SJSA1 (cell line): ENCODE results near the gene MGLL. TPM values are rescaled to one million over a fixed set of nuclear protein-coding genes. Genes with fewer than 3 reads are reported as not detected.
"Not testable (repeated sequence)": the region's sequence is repeated elsewhere in the genome, so short reads cannot be mapped to it uniquely, and the experiment has no call there.

Experiments used
- DNase-seq, 2 experiments: peaks; one replicate each; pipeline ENCODE4 v3.0.0-alpha.2; 2015 to 2020; ENCODE audit warnings: low spot score in 2 of 2, low read depth in 1 of 2
- H3K27ac ChIP-seq: fragments of 250-450 bp; sonication (Bioruptor Pico); 2 replicates; pipeline ENCODE4 v1.5.1; 2020; ENCODE audit warnings: mild to moderate bottlenecking, moderate library complexity
- H3K27me3 ChIP-seq: fragments of 250-450 bp; sonication (Bioruptor Pico); replicated peaks from 2 replicates; pipeline ENCODE4 v1.5.1; 2020; ENCODE audit warnings: mild to moderate bottlenecking, moderate library complexity
- H3K36me3 ChIP-seq: fragments of 250-450 bp; sonication (Bioruptor Pico); 2 replicates; pipeline ENCODE4 v1.5.1; 2020; ENCODE audit warnings: mild to moderate bottlenecking
- H3K4me1 ChIP-seq: fragments of 250-450 bp; sonication (Bioruptor Pico); replicated peaks from 2 replicates; pipeline ENCODE4 v1.6.1; 2021; ENCODE audit warnings: mild to moderate bottlenecking
- H3K4me3 ChIP-seq: fragments of 250-450 bp; sonication (Bioruptor Pico); 2 replicates; pipeline ENCODE4 v1.5.1; 2020; ENCODE audit warnings: mild to moderate bottlenecking
- H3K9me3 ChIP-seq: fragments of 250-450 bp; sonication (Bioruptor Pico); replicated peaks from 2 replicates; pipeline ENCODE4 v1.5.1; 2020; ENCODE audit warnings: mild to moderate bottlenecking
- total RNA-seq: library from RNA; depleted of rRNA; stranded (reverse); fragments of >200 nt; shearing (Covaris generic); gene quantifications from 2 replicates; pipeline ENCODE4 v1.2.3, GENCODE V29; 2014

MGLL gene
- total RNA-seq, 1 experiment from 2014 or later, result 47.7 TPM

DNA sequence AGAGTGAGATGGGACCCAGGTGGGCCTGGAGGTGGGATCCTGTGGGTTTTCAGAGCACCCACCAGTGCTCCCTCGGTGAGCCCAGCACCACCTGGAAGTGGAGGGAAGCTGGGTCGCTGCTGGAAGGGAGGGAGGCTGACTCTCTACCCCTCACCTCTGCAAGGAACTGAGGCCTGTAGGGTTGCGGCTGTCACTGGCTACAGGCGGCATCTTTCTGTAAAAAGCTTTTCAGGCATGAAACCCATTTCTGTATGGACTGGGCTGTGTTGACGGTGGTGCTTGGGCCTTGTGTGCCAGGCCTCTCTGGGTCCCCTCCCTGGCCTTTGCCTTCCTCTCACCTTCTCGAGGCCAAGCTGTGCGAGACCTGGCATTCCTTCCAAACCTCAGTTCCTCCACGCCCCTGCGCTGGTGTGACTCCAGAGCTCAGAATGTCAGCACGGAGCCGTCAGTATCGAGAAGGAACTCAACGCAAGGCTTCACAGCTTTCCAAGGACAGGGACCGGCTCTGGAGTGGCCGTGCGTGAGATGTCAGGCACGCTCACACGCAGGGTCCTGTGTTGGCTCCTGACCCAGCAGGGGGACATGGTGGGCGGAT is 133.0 kb downstream of the MGLL start:
- H3K4me1 ChIP-seq, result peaks cover 57% of the 10 kb centered on the region
- no peak for DNase-seq
- no peaks in the 10 kb centered on the region for H3K27me3 ChIP-seq
- no peak overlapping the region for H3K4me3 ChIP-seq
- no peaks in the 10 kb centered on the region; the same call in 1 of the 2 replicates for H3K9me3 ChIP-seq
- H3K27ac ChIP-seq, result peak overlapping the region; percentile 86
- H3K36me3 ChIP-seq, result peaks cover 40% of the 10 kb centered on the region

DNA sequence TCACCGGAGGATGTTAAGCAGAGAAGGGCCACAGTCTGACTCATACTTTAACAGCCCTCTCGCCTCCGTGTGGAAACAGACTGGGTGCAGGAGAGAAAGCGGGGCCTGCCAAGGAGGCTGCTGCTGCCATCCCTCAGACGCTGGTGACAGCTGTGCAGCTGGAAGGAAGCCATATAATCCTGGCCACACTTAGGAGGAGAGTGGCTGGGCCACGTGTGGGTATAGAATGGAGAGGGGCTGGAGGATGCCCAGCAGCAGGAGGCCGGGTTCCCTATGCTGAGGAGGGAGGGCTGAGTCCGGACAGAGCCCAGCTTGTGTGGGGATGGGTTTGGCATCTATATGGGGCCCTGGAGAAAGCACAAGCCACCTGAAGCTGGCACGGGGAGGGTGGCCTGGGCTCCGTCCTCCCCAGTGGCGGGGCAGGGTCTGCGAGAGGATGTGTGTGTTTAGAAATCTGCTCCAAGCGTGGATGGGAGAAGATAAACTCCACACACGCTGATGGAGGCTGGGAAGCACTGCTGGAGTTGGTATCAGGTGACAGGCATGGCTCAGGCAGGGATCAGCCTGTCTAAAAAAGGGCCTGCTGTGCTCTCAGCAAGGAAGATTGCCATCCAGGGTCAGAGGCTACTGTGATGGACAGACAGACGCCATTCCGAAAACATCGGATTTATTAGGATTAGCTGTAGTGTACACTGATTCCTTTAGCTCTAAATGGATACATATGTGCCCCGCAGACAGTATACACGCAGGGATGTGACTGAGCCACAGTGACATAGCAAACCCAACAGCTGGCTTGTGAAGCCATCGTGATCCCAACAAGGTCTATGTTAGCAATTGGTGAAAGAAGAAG is 133.7 kb downstream of the MGLL start:
- no peak for DNase-seq

DNA sequence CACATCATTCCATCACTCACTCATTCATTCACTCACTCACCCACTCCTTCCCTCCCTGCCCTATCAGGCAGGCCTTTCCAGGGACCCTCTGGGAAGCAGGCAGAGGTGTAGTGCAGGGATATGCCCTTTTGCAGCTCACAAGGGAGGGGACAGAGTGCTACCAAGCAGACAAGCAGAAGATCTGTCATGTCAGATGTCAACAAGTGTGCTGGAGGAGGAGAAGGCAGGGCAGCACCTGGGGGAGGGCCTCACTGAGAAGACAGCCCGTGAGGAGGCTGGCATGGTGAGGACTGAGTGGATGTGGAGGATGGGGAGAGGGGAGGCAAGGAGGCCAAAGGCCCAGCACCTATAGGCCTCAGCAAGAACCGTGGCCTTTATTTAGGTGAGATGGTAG is 134.3 kb downstream of the MGLL start:
- no peak overlapping the region for H3K4me3 ChIP-seq
- peaks cover 65% of the 10 kb centered on the region for H3K4me1 ChIP-seq
- no peaks in the 10 kb centered on the region; the same call in 1 of the 2 replicates for H3K9me3 ChIP-seq
- no peaks in the 10 kb centered on the region for H3K27me3 ChIP-seq
- no peak for DNase-seq
- no peak overlapping the region for H3K27ac ChIP-seq
- H3K36me3 ChIP-seq, result peaks cover 31% of the 10 kb centered on the region

More for the DNA sequence above, 133.7 kb downstream of the MGLL start:
- no peak overlapping the region for H3K4me3 ChIP-seq
- peaks cover 61% of the 10 kb centered on the region for H3K4me1 ChIP-seq
- no peaks in the 10 kb centered on the region; the same call in 1 of the 2 replicates for H3K9me3 ChIP-seq
- H3K27me3 ChIP-seq, result no peaks in the 10 kb centered on the region
- H3K27ac ChIP-seq, result peak overlapping the region; percentile 86; the same call in 1 of the 2 replicates
- peaks cover 37% of the 10 kb centered on the region for H3K36me3 ChIP-seq

DNA sequence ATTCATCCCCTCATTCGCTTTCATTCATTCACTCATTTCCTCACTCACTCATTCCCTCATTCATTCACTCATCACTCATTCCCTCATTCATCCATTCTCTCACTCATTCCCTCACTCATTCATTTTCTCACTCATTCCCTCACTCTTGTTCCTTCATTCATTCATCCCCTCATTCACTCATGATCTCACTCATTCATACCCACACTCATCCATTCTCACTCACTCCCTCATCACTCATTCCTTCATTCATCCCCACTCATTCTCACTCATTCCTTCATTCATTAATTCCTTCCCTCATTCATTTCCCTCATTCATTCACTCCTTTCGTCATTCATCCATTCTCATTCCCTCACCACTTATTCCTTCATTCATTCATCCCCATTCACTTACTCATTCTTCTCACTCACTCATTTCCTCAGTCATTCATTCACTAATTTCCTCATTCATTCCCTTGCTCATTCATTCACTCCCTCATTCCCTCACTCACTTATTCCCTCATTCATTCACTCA is 135.0 kb downstream of the MGLL start:
- no peaks in the 10 kb centered on the region for H3K27me3 ChIP-seq
- peaks cover 65% of the 10 kb centered on the region for H3K4me1 ChIP-seq
- H3K36me3 ChIP-seq, result peaks cover 24% of the 10 kb centered on the region
- H3K9me3 ChIP-seq, result no peaks in the 10 kb centered on the region; the same call in 1 of the 2 replicates
- H3K4me3 ChIP-seq, result no peak overlapping the region
- no peak for DNase-seq
- H3K27ac ChIP-seq, result no peak overlapping the region

DNA sequence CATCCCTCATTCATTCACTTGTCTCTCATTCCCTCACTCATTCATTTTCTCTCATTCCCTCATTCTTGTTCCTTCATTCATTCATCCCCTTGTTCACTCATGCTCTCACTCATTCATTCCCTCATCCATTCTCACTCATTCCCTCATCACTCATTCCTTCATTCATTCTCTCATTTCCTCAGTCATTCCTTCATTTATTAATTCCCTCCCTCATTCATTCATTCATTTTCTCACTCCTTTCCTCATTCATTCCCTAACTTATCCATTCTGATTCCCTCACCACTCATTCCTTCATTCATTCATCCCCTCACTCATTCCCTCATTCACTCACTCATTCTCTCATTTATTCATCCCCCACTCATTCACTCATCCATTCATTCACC is 135.8 kb downstream of the MGLL start:
- DNase-seq, result no peak
- Histone ChIP-seq H3K27ac (no peak overlapping the region), H3K36me3 (peaks cover 19% of the 10 kb centered on the region), H3K27me3 (no peaks in the 10 kb centered on the region), H3K4me1 (peaks cover 63% of the 10 kb centered on the region), H3K4me3 (no peak overlapping the region), H3K9me3 (no peaks in the 10 kb centered on the region; the same call in 1 of the 2 replicates)

DNA sequence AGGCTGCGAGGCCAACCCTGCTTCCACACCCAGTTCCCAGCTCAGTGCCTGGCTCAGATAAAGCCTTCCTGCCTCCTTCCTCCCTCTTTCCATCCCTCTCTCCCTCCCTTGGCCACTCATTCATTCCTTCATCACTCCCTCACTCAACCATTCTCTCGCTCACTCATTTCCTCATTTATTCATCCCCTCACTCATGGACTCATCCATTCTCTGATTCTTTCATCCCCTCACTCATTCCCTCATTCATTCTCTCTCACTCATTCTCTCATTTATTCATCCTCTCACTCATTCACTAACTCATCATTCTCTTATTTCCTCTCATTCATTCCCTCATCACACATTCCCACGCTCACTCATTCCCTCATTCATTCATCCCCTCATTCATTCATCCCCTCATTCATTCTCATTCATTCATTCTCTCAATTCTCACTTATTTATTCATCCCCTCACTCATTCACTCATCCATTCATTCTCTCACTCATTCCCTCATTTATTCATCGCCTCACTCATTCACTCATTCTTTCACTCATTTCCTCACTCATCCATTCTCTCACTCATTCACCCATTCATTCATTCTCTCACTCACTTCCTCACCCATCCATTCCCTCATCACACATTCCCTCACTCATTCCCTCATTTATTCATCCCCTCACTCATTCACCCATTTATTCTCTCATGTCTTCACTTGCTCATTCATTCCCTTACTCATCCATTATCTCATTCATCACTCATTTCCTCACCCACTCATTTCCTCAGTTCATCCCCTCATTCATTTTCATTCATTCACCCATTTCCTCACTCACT is 136.4 kb downstream of the MGLL start:
- Histone ChIP-seq H3K36me3 (peaks cover 17% of the 10 kb centered on the region), H3K4me3 (no peak overlapping the region), H3K9me3 (no peaks in the 10 kb centered on the region; the same call in 1 of the 2 replicates), H3K4me1 (peaks cover 57% of the 10 kb centered on the region), H3K27me3 (no peaks in the 10 kb centered on the region), H3K27ac (no peak overlapping the region)
- no peak for DNase-seq

DNA sequence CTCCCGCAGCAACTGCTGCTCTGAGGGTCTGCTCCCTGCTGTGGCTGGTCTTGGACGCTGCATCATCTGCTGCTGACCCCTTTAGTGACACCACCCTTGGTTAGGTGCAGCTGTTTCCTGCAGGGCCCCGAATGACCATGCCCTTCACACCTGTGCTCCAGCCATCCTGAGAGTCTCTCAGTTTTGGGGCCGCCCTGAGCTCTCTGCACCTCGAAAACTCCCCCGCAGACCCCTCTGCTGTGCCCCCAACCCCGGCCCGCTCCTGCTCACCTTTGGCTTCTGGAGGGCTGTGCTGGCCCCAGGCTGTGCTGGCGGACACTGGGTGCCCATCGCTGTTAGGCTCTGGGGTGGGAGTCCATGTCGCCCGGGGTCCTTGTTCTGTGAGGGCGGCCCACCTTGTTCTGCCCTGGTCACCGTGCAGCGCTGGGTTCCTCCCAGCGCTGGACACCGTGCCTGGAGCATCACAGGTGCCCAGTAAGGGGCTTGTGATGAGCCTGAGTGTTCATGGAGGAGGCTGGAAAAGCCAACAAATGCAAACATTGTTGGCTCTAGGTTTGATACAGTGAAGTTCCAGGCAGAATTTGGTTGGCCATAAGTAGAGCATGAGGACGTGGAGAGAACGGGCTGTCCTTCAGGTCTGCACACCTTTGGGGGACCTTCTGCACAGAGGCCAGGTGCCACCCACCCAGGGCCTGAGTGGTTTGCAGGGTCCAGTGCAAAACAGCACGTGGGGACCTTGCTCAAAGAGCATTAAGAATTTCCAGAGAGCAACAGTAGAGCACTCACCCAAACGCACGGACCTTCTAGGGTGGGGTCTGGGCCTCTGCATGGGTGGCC is 137.2 kb downstream of the MGLL start:
- Histone ChIP-seq H3K4me3 (no peak overlapping the region), H3K27ac (no peak overlapping the region), H3K36me3 (peaks cover 11% of the 10 kb centered on the region; the same call in 1 of the 2 replicates), H3K4me1 (peaks cover 49% of the 10 kb centered on the region), H3K9me3 (no peaks in the 10 kb centered on the region; the same call in 1 of the 2 replicates), H3K27me3 (no peaks in the 10 kb centered on the region)
- DNase-seq, result peak in 1 of 2 experiments; percentile 32

DNA sequence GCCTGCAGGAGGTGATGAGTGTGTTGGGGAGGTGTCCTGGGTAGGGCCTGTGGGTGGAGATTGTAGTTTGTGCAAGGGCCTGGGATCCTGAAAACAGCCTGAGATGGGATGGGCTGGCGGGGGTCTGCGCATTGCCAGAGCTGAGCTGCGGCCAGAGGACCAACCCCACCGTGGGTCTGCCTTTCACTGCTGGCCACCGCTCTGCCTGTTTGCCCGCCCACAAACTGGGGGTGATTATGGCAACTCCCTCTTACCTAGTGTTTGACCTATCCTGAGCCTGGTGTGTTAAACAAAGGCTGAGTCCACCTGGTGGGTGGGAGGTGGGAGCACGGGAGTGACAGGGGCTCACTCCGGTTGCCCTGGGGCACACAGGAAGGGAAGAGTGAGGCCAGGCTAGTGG is 139.8 kb downstream of the MGLL start:
- Histone ChIP-seq H3K27ac (no peak overlapping the region), H3K4me3 (no peak overlapping the region), H3K36me3 (no peaks in the 10 kb centered on the region), H3K4me1 (peaks cover 25% of the 10 kb centered on the region), H3K9me3 (no peaks in the 10 kb centered on the region; the same call in 1 of the 2 replicates), H3K27me3 (no peaks in the 10 kb centered on the region)
- no peak for DNase-seq

DNA sequence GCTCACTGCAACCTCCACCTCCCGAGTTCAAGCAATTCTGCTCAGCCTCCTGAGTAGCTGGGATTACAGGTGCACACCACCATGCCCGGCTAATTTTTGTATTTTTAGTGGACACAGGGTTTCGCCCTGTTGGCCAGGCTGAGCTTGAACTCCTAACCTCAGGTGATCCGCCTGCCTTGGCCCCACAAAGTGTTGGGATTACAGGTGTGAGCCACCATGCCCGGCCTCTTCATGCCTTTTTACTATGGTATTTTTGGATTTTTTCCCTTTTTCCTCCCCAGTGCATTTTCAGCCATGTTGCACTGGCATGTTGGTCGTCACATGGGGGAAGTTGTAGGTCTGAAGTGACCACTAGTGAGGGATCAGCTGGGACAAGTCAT is 140.2 kb downstream of the MGLL start:
- H3K4me1 ChIP-seq, result peaks cover 25% of the 10 kb centered on the region
- DNase-seq, result peak in 1 of 2 experiments; percentile 13
- not testable (repeated sequence) for H3K27ac ChIP-seq, H3K4me3 ChIP-seq, H3K36me3 ChIP-seq, H3K9me3 ChIP-seq, H3K27me3 ChIP-seq

DNA sequence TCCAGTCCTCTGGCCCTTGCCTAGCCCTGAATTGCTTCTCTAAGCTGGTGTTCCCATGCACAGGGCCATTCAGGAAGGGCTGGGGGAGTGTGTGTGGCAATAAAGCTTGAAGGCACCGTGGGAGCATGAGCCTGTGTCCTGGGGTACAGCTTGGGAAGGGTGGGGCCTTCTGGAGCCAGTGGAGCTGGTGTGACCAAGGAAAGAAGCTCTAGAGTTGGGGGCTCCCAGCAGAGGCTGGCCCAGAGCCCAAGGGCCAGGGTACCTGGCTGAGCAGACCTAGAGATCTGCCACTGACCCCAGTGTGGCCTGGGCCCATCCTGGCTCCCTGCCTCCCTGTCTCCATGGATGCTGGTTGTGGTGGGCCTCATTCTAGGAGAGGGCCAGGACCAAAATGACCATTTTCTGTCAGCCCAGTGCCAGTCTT is 141.5 kb downstream of the MGLL start:
- H3K27ac ChIP-seq, result no peak overlapping the region
- H3K4me1 ChIP-seq, result peaks cover 14% of the 10 kb centered on the region
- H3K4me3 ChIP-seq, result no peak overlapping the region
- DNase-seq, result no peak
- H3K36me3 ChIP-seq, result no peaks in the 10 kb centered on the region
- H3K9me3 ChIP-seq, result no peaks in the 10 kb centered on the region
- no peaks in the 10 kb centered on the region for H3K27me3 ChIP-seq

DNA sequence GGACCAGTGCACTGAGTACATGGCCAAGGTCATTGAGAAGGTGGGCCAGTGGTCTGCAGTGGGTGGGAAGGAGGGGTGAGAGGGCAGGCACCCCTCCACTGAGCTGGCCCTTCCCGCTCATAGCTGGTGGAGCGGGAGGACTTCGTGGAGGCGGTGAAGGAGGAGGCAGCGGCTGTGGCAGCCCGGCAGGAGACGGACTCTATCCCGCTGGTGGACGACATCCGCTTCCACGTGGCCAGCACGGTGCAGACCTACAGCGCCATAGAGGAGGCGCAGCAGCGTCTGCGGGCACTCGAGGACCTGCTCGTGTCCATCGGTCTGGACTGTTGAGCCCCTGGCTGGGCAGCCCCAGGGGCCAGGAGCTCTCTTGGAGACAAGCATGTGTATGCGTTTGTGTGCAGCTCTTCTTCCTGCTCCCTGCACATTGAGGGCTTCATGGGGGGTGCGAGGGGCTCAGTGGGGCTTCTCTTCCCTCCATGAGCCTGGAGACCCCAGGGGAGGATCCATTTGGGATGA is 142.1 kb downstream of the MGLL start:
- H3K27me3 ChIP-seq, result no peaks in the 10 kb centered on the region
- DNase-seq, result peak in 1 of 2 experiments; percentile 35
- H3K9me3 ChIP-seq, result no peaks in the 10 kb centered on the region
- H3K4me3 ChIP-seq, result no peak overlapping the region
- no peak overlapping the region for H3K27ac ChIP-seq
- peaks cover 8% of the 10 kb centered on the region for H3K4me1 ChIP-seq
- H3K36me3 ChIP-seq, result no peaks in the 10 kb centered on the region

DNA sequence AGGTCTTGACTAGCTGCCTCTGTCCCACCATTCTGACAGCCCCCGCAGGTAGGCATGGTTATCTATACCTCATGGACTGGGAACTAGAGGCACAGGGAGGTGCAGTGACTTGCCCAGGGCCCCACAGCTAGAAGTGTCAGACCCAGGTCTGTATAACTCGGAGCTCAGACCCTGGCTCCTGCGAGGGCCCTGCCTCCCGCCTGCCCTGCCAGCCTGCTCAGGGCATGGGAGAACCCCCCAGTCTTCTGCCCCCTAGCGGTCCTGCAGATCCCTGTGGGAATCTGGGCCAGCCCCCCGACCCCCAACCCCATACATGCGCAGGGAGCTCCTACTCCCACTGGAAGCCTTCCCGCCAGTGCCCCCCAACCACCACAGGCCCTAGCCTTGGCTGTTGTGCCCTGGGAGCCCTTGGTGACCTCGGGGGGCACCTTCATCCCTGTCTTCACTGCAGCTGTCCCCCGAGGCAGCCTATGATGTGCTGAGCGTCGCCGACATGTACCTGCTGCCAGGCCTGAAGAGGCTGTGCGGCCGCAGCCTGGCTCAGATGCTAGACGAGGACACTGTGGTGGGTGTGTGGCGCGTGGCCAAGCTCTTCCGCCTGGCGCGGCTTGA is 142.7 kb downstream of the MGLL start:
- peaks cover 8% of the 10 kb centered on the region; the same call in 1 of the 2 replicates for H3K4me1 ChIP-seq
- H3K36me3 ChIP-seq, result no peaks in the 10 kb centered on the region

More for the DNA sequence above, 142.7 kb downstream of the MGLL start:
- peak in 1 of 2 experiments; percentile 40 for DNase-seq
- Histone ChIP-seq H3K27me3 (no peaks in the 10 kb centered on the region), H3K4me3 (no peak overlapping the region), H3K9me3 (no peaks in the 10 kb centered on the region), H3K27ac (no peak overlapping the region)
